NB4 (cell line): Measurements from ENCODE around the gene PACS1.

Source experiments
- POLR2A ChIP-seq: IDR thresholded peaks from 2 replicates; pipeline ENCODE4 v1.6.1; 2011; ENCODE audit warnings: mild to moderate bottlenecking; ENCODE audit not compliant: insufficient read length; ENCODE audit errors: extremely low read depth
- TF ChIP-seq, protein P1 (sequence below): IDR thresholded peaks from one replicate; pipeline ENCODE4 v1.5.1; 2012; ENCODE audit warnings: low read depth, low read length
- TF ChIP-seq, protein P2 (sequence below): IDR thresholded peaks from 2 replicates; pipeline ENCODE4 v1.6.1; 2011; ENCODE audit warnings: low read depth, low read length

- TF ChIP-seq, protein P1, sequence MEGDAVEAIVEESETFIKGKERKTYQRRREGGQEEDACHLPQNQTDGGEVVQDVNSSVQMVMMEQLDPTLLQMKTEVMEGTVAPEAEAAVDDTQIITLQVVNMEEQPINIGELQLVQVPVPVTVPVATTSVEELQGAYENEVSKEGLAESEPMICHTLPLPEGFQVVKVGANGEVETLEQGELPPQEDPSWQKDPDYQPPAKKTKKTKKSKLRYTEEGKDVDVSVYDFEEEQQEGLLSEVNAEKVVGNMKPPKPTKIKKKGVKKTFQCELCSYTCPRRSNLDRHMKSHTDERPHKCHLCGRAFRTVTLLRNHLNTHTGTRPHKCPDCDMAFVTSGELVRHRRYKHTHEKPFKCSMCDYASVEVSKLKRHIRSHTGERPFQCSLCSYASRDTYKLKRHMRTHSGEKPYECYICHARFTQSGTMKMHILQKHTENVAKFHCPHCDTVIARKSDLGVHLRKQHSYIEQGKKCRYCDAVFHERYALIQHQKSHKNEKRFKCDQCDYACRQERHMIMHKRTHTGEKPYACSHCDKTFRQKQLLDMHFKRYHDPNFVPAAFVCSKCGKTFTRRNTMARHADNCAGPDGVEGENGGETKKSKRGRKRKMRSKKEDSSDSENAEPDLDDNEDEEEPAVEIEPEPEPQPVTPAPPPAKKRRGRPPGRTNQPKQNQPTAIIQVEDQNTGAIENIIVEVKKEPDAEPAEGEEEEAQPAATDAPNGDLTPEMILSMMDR = no peak
- TF ChIP-seq POLR2A = peak; percentile 77
- TF ChIP-seq, protein P2, sequence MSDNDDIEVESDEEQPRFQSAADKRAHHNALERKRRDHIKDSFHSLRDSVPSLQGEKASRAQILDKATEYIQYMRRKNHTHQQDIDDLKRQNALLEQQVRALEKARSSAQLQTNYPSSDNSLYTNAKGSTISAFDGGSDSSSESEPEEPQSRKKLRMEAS = peak; percentile 67
Measured at GRCh38 chr11:66051766-66052663, 18.1 kb upstream of the PACS1 start, which contains the start of gene SF3B2.
